Aorta (tissue), 5 donors: ENCODE data around the gene ASNSD1. TPM values are rescaled to one million over a fixed set of nuclear protein-coding genes. Genes with fewer than 3 reads are reported as not detected.

Source experiments
- ATAC-seq: fragments of 200-7000 bp; cut with Tn5 transposase; one replicate; pipeline ENCODE4 v1.9.1; 2022; ENCODE audit warnings: moderate library complexity; ENCODE audit not compliant: low FRiP score
- DNase-seq, 2 donors: peaks; one replicate each; pipeline ENCODE4 v3.0.0-alpha.2; 2020
- H3K27ac ChIP-seq, 2 donors: one replicate each; pipeline ENCODE4 v1.5.1; 2013; ENCODE audit warnings: low read length in 2 of 2, mild to moderate bottlenecking in 2 of 2, moderate library complexity in 2 of 2, control low read depth in 1 of 2, inconsistent platforms in 1 of 2, low read depth in 1 of 2
- H3K27me3 ChIP-seq, 2 donors: one replicate each; pipeline ENCODE4 v1.6.1; 2013; ENCODE audit warnings: control low read depth in 1 of 2, low read length in 1 of 2, mild to moderate bottlenecking in 1 of 2, moderate library complexity in 1 of 2; ENCODE audit not compliant: insufficient read depth in 2 of 2, control insufficient read depth in 1 of 2
- H3K36me3 ChIP-seq, 2 donors: one replicate each; pipeline ENCODE4 v1.6.1; 2013; ENCODE audit warnings: control low read depth in 1 of 2, low read length in 1 of 2, mild to moderate bottlenecking in 1 of 2; ENCODE audit not compliant: insufficient read depth in 2 of 2, control insufficient read depth in 1 of 2
- H3K4me1 ChIP-seq, 2 donors: one replicate each; pipeline ENCODE4 v1.6.1; 2013; ENCODE audit warnings: low read length in 2 of 2, control low read depth in 1 of 2, mild to moderate bottlenecking in 1 of 2, moderate library complexity in 1 of 2; ENCODE audit not compliant: insufficient read depth in 2 of 2, control insufficient read depth in 1 of 2
- H3K4me3 ChIP-seq, 2 donors: one replicate each; pipeline ENCODE4 v1.5.1; 2013; ENCODE audit warnings: low read length in 2 of 2, control low read depth in 1 of 2, mild to moderate bottlenecking in 1 of 2
- H3K9me3 ChIP-seq: one replicate; pipeline ENCODE4 v1.6.1; 2013; ENCODE audit warnings: mild to moderate bottlenecking, low read length; ENCODE audit not compliant: control insufficient read depth
- WGBS, 2 donors: extraction: QIAGEN DNeasy Blood & Tissue Kit; methylation state at CpG; one replicate each; pipeline ENCODE4 v1.1.7; 2013; 5-methylcytosine and 5-hydroxymethylcytosine counted together
- intact Hi-C, 2 donors: fragments of 100-400 bp; cut with DNase I; formaldehyde crosslinking; loops; one replicate each; pipeline versions ENCODE4 v1.14.2 to v1.15.0; 2022
- long read RNA-seq, 2 donors: library from polyadenylated mRNA; unstranded; transcript quantifications; one replicate each; pipeline ENCODE4 v2.0.0, GENCODE V29; 2020 to 2021
- polyA plus RNA-seq, 2 donors: library from polyadenylated mRNA; stranded (reverse); fragments of 200-250 nt; gene quantifications; one replicate each; pipeline ENCODE4 v1.2.3, GENCODE V29; 2013
- total RNA-seq, 2 donors: library from RNA; stranded (reverse); fragmentation: NEBNext Ultra II Directional; extraction: Animal tissue kit (Norgen Biotek cat#: 25700); gene quantifications; one replicate each; pipeline ENCODE4 v1.2.1, GENCODE V29; 2021
- donor health status: healthy with polysubstance abuse.
- donor health status: Bipolar disorder and iron deficiency.
- donor health status: DM: no; HTN: no; CAD: no.
- donor health status: DM: no; HTN: no; CAD: no.
- donor health status: DM: yes; HTN: yes; CAD: no.

ASNSD1 gene
- total RNA-seq (10 to 100 TPM; 30.2 to 37.7 TPM), polyA plus RNA-seq (10 to 100 TPM; 26.7 to 34.3 TPM)
- long read RNA-seq, donor 1, transcript ASNSD1-201 (6 exons, 2,450 nt), result major isoform, 81 of 120 reads
- long read RNA-seq, donor 1, partial matches to known transcripts, result 7 of 120 reads
- long read RNA-seq, donor 1, other reads (novel, unspliced or antisense), result 28 of 120 reads
- long read RNA-seq, donor 2, transcript ASNSD1-201 (6 exons, 2,450 nt), result major isoform, 19 of 27 reads
- long read RNA-seq, donor 2, partial matches to known transcripts, result 2 of 27 reads
- long read RNA-seq, donor 2, other reads (novel, unspliced or antisense), result 6 of 27 reads

GRCh38 chr2:189661148-189661956, at the start of gene ASNSD1:
Gene ASNSD1, plus strand, starts transcription at chr2:189661459. Its CDS starts 4,674 bp downstream, at chr2:189666133.
- H3K4me3 ChIP-seq, result peak within 1 kb of the TSS; percentile 54 to 81
- WGBS, 2 donors, result 0% methylated on average over 46 of the region's 46 CpGs
- ATAC-seq (peak; percentile 99), DNase-seq (peak; percentile 100)
- intact Hi-C loops, result loop anchor here (2.0 to 10.0 kb wide), 2 partner anchors 37 to 123 kb away; partner anchors contain the start of genes ORMDL1 (in 1 of the 2) and PMS1 (in 1 of the 2)
- H3K36me3 ChIP-seq, result peaks cover 0 to 2% of the 10 kb centered on the region in 2 donors
- peak within 1 kb of the TSS in 1 of 2 donors; percentile 76 for H3K27ac ChIP-seq
- H3K4me1 ChIP-seq, result no peaks in the 10 kb centered on the region
- H3K9me3 ChIP-seq, result no peaks in the 10 kb centered on the region
- peaks cover 0 to 1% of the 10 kb centered on the region in 2 donors for H3K27me3 ChIP-seq

- no peak for DNase-seq
- WGBS, 2 donors, result 2% methylated on average over 6 of the region's 6 CpGs
Measured at GRCh38 chr2:189613077-189613636, 48.1 kb upstream of the ASNSD1 start.

GRCh38 chr2:189613650-189614420, 47.4 kb upstream of the ASNSD1 start:
- H3K27ac ChIP-seq, result no peak overlapping the region
- H3K36me3 ChIP-seq, result no peaks in the 10 kb centered on the region
- ATAC-seq, result peak; percentile 64
- 27 to 28% methylated on average over 2 of the region's 2 CpGs for WGBS, 2 donors
- peaks cover 0 to 2% of the 10 kb centered on the region in 2 donors for H3K4me1 ChIP-seq
- H3K27me3 ChIP-seq, result no peaks in the 10 kb centered on the region
- intact Hi-C loops, result no loop called here
- DNase-seq, result peak in 1 of 2 donors; percentile 53
- H3K4me3 ChIP-seq, result no peak overlapping the region
- no peaks in the 10 kb centered on the region for H3K9me3 ChIP-seq

More at GRCh38 chr2:189613077-189613636, 48.1 kb upstream of the ASNSD1 start:
- intact Hi-C loops, result no loop called here
- Histone ChIP-seq H3K27me3 (no peaks in the 10 kb centered on the region), H3K9me3 (no peaks in the 10 kb centered on the region), H3K27ac (peak overlapping the region in 1 of 2 donors; percentile 58), H3K36me3 (no peaks in the 10 kb centered on the region), H3K4me3 (peak overlapping the region; percentile 37 to 69), H3K4me1 (peaks cover 0 to 2% of the 10 kb centered on the region in 2 donors)
- peak; percentile 75 for ATAC-seq

GRCh38 chr2:189614585-189614984, 46.7 kb upstream of the ASNSD1 start:
- Histone ChIP-seq H3K27ac (no peak overlapping the region), H3K27me3 (no peaks in the 10 kb centered on the region), H3K4me3 (no peak overlapping the region), H3K4me1 (peaks cover 0 to 2% of the 10 kb centered on the region in 2 donors), H3K36me3 (no peaks in the 10 kb centered on the region), H3K9me3 (no peaks in the 10 kb centered on the region)
- DNase-seq (no peak), ATAC-seq (no peak)
- 86 to 90% methylated on average over 4 of the region's 4 CpGs for WGBS, 2 donors
- intact Hi-C loops, result no loop called here

- no peak overlapping the region for H3K4me3 ChIP-seq
- DNase-seq (no peak), ATAC-seq (no peak)
- no peaks in the 10 kb centered on the region for H3K4me1 ChIP-seq
- no peaks in the 10 kb centered on the region for H3K9me3 ChIP-seq
- H3K27ac ChIP-seq, result no peak overlapping the region
- H3K36me3 ChIP-seq, result no peaks in the 10 kb centered on the region
- 0% methylated on average over 1 of the region's 1 CpG for WGBS, 2 donors
- no peaks in the 10 kb centered on the region for H3K27me3 ChIP-seq
- intact Hi-C loops, result no loop called here
Measured at GRCh38 chr2:189618197-189618596, 43.1 kb upstream of the ASNSD1 start.

GRCh38 chr2:189621781-189622180, 39.5 kb upstream of the ASNSD1 start:
- ATAC-seq (no peak), DNase-seq (no peak)
- Histone ChIP-seq H3K27ac (no peak overlapping the region), H3K27me3 (no peaks in the 10 kb centered on the region), H3K36me3 (no peaks in the 10 kb centered on the region), H3K9me3 (no peaks in the 10 kb centered on the region), H3K4me1 (no peaks in the 10 kb centered on the region), H3K4me3 (no peak overlapping the region)
- intact Hi-C loops, result no loop called here

- Histone ChIP-seq H3K27me3 (no peaks in the 10 kb centered on the region), H3K4me1 (no peaks in the 10 kb centered on the region), H3K4me3 (no peak overlapping the region), H3K27ac (no peak overlapping the region), H3K36me3 (no peaks in the 10 kb centered on the region), H3K9me3 (no peaks in the 10 kb centered on the region)
- ATAC-seq (no peak), DNase-seq (no peak)
- 97% methylated on average over 1 of the region's 1 CpG for WGBS, 2 donors
- intact Hi-C loops, result no loop called here
Measured at GRCh38 chr2:189623049-189623448, 38.2 kb upstream of the ASNSD1 start.

- Histone ChIP-seq H3K27me3 (no peaks in the 10 kb centered on the region), H3K4me1 (no peaks in the 10 kb centered on the region), H3K9me3 (no peaks in the 10 kb centered on the region), H3K36me3 (no peaks in the 10 kb centered on the region), H3K27ac (no peak overlapping the region), H3K4me3 (no peak overlapping the region)
- ATAC-seq (no peak), DNase-seq (no peak)
- intact Hi-C loops, result no loop called here
- 87 to 90% methylated on average over 3 of the region's 3 CpGs for WGBS, 2 donors
Measured at GRCh38 chr2:189624648-189625355, 36.5 kb upstream of the ASNSD1 start.
